GM18517 (cell line): ENCODE measurements around the gene SEPHS1.
"Not testable (repeated sequence)": the region's sequence is repeated elsewhere in the genome, so short reads cannot be mapped to it uniquely, and the experiment has no call there.

ENCODE experiments used
- ATAC-seq: cut with Tn5 transposase; IDR thresholded peaks from one replicate; pipeline ENCODE4 v1.9.1; 2021; ENCODE audit warnings: mild to moderate bottlenecking, moderate library complexity; ENCODE audit not compliant: unreplicated experiment

Gene SEPHS1

DNA sequence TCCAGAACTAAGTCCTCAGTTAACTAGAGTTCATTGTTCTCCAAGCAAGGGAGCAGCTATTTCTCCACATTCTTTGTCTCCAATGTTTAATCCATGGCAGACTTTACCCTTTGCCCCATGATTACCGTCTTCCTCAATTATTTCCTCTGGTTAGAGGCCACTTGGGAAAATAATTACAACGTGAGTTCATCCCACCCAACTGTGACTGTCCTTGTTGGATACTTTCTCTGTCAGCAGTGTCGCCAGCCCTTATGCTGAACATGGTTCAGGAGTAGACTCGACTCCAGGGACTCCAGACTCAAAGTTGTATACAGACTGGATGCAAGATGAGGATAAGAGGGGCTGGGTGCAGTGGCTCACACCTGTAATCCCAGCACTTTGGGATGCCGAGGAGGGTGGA, 17.1 kb upstream of the SEPHS1 start:
- no peak for ATAC-seq

DNA sequence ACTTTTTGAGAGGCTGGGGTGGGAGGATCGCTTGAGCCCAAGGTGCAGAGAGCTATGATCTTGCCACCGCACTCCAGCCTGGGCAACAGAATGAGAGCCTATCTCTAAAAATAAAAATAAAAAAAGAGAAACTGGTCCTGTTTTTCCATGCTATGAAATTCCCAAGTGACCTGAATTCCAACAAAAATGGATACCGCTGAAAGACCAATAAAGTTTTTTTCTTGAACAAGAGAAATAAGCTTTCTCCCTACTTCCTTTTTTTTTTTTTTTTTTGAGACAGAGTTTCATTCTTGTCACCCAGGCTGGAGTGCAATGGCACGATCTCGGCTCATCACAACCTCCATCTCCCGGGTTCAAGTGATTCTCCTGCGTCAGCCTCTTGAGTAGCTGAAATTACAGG, 12.5 kb upstream of the SEPHS1 start:
- ATAC-seq, result no peak

DNA sequence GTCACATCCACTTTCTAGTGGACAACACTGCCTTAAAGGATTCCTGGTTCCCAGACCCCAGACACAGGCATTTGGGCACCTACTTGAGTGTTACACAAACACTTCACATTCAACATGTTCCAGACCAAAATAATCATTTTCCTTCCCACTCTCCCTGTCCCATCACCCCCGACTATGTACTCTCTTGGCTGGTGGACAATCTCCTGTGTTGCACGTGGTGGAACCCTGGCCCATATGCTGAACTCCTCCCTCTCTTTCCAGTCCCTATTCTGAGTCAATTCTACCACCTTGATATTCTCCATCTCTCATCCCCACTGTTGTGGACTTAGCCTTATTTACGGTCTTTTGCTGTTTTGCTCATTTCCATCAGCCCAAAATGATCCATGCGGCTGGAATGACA, 8.3 kb upstream of the SEPHS1 start:
- no peak for ATAC-seq

DNA sequence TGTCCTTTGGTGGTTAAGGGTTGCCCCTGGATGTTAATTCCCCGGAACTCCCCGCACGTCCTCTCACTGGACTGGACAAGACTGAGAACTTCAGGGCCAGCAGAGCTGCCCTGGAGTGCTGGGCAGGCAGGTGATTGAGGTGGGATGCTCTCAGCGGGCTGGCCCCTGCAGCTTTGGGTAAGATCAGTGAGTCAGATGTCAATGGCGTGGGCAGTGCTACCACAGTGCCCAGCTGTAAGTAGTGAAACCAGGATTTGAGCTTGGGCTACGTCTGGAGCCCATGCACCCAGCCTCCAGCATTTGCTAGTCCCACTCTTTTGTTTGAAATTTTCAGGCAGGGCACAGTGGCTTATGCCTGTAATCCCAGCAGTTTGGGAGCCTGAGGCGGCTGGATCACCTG, 6.7 kb upstream of the SEPHS1 start:
- ATAC-seq, result no peak

- ATAC-seq, result no peak
Measured at GRCh38 chr10:13352519-13352918, 4.4 kb upstream of the SEPHS1 start.

DNA sequence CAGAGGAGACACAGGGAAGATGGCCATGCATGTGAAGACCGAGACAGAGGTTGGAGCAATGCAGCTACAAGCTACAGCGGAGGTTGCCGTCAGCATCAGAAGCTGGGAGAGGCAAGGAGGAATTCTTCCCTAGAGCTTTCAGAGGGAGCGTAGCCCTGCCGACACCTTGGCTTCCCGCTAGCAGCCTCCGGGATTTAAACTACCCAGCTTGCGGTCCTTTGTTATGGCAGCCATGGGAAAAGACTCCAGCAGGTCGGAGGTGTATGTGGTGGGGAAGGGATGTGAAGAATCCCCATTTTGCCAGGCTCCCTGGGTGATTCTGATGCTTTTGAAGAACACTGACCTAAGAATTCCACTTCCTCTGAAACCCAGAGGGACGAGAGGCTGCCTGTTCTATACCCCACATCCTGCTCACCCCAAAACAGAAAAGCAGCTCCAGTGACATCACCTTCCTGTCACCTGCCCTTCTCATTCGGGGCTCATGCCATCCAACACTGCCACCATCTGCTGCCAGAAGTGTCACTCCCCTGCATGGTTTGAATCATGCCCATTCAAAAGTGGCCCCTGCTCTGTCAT, 3.3 kb upstream of the SEPHS1 start:
- no peak for ATAC-seq

GRCh38 chr10:13349463-13350274, 1.6 kb upstream of the SEPHS1 start:
- ATAC-seq, result no peak

DNA sequence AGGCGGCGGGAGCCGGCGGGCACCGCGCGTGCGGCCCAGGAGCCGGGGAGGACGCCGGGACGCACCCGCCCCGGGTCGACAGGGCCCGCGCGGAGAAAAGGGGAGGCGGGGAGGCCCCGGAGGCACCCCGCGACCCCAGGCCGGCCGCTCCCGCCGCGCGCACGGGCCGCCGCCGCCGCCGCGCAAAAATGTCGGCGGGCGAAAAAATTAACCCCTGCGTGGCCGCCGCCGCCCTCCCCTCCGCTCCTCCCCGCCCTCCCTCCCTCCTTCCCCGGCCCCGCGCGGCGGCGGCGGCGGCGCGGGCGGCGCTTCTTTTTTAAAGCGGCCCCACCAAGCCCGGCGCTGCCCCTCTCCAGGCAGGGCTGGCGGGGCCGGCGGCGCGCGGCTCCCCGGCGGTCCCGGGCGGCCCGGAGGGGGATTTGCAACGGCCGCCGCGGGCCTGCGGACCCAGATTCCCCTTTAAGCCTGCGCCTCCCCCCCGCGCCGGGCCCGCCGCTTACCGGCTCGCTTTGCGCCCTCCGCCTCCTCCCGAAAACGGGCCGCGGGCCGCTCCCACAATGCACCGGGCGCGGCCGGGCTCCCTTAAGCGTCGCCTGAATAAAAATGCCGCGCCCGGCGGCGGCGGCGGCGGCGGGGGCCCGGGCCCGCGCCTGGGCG, 465 bp downstream of the SEPHS1 start:
- ATAC-seq, result peak; percentile 55

GRCh38 chr10:13347043-13347499, 1.0 kb downstream of the SEPHS1 start:
- peak; percentile 16 for ATAC-seq

GRCh38 chr10:13346283-13347042, 1.6 kb downstream of the SEPHS1 start:
- no peak for ATAC-seq

DNA sequence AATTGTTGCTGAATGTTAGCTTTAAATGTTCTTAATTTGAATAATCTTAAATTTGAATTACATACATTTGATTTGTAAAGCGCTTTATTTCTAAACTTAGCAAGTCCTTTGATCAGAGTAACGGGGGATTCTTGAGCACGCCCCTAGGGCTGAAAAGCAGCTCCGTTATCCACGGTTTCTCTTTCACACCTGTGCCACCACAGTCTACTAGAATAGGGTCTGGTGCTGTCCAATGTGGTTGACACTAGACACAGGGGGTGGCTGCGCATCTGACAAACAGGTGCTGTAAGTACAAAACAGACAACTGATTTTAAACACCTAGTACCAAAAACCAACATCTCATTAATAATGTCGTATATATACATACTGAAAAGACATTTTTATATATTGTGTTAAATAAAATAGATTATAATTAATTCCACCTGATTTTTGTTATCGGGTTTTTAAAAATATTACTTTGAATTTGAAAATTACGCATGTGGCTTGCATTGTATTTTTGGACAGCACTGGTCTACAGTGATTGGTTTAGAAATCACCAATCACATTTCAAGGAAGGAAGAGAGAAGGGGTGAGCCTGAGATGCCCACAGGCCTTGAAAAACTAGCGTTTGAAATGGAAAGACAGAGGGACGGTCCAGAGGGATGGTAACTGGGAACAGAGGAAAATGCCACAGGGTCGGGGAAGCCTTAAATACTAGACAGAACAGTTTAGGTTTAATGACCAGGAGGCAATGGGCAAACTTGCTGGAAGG, 7.3 kb downstream of the SEPHS1 start:
- ATAC-seq, result peak; percentile 89

- peak; percentile 14 for ATAC-seq
Measured at GRCh38 chr10:13340068-13340467, 8.0 kb downstream of the SEPHS1 start.

DNA sequence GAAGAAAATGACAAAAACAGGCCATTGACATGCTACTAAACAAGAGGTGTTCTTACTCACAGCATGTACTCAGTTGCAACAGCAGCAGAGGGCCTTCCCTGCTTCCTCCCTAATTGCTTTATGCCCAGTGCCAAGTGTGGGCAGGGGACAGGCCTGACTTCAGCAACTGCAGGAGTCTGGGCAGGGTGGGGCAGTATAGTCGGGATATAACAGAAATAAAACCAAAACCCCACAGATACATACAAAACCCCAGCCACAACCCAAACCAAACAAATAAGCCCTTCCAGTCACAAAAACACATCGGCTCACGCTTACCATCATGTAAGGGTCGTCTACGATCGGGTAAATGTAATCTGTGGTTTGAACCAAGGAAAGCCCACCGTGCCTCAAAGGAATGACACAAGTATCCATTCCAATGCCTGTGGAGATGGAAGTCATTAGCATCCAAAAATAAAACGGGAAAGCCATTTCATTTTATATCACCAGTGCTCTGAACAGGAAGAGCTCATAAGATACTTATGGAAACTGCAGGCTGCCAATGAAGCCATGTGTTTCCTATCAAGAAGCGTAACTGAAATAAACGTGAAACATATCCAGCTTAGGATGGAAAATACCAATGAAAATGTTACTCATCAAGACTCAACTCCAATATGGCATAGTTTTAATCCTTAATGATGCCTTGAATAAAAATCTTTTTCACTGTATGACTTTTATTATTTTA, 9.5 kb downstream of the SEPHS1 start:
- ATAC-seq, result no peak

- no peak for ATAC-seq
Measured at GRCh38 chr10:13337827-13338196, 10.3 kb downstream of the SEPHS1 start.

DNA sequence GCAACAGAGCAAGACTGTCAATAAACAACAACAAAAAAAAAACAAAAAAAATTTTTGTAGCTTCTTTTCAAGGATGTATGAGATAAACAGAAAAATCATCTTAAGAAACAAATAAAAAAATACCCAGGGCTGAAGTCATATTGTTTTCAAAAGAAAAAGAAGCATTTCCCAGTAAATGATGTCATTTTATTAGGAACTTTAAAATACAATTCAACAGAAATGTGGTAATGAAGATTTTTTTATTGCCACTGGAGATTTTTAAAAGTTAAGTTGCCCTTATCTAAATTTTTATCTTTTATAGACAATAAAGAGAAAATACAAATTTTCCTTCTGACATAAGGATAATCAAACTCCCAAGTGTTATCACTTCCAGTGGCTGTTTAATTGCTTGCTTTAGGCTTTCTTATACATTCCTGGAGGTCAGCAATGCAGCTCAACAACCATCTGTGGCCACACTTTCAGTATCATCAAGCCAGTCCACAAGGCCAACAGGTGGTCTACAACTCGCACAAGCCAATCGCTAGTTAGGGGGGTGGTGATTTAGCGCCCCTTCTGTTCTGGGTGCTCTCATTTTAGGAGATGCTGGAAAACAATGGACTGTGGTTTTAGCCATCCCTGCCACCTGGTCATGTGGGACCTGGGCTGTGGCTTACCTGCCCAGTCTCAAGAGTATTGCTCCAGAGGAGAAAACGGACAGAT, 10.8 kb downstream of the SEPHS1 start:
- ATAC-seq, result no peak

DNA sequence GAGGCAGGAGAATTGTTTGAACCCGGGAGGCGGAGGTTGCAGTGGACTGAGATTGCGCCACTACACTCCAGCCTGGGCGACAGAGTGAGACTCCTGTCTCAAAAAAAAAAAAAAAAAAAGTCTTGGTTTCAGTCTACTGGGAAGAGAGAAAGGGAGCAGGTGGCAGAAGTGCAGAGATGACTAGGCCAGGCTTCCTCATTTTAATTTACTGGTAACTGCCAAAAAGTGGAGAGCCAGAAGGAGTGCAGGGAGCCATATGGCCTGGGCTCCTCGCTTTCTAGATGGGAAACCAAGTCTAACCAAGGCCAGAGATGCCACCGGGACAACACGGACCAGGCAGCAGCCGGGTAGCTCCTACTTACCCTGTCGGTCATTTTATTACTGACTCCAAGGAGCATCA, 12.2 kb downstream of the SEPHS1 start:
- ATAC-seq, result no peak

- no peak for ATAC-seq
Measured at GRCh38 chr10:13334556-13334955, 13.5 kb downstream of the SEPHS1 start.

GRCh38 chr10:13331646-13332045, 16.4 kb downstream of the SEPHS1 start:
- ATAC-seq, result no peak

- ATAC-seq, result not testable (repeated sequence)
Measured at GRCh38 chr10:13330980-13331379, 17.1 kb downstream of the SEPHS1 start.
